ENCODE measurements around the gene DNAH14.

DNAH14 gene

GRCh38 chr1:225435957-225436392 is 506.5 kb downstream of the DNAH14 start:
- DNase-seq = no peak

GRCh38 chr1:225437710-225438437 is 508.4 kb downstream of the DNAH14 start:
- DNase-seq = no peak

GRCh38 chr1:225440380-225441221 is 511.1 kb downstream of the DNAH14 start:
- DNase-seq = no peak

GRCh38 chr1:225441314-225442122 is 512.0 kb downstream of the DNAH14 start:
- DNase-seq = no peak

GRCh38 chr1:225442123-225442505 is 512.6 kb downstream of the DNAH14 start:
- no peak for DNase-seq

GRCh38 chr1:225445639-225446594 is 516.4 kb downstream of the DNAH14 start:
- no peak for DNase-seq

GRCh38 chr1:225446595-225446960 is 517.1 kb downstream of the DNAH14 start:
- no peak for DNase-seq

- no peak for DNase-seq
These were observed 517.6 kb downstream of the DNAH14 start for GRCh38 chr1:225446981-225447615.

- no peak for DNase-seq
These were observed 518.2 kb downstream of the DNAH14 start for GRCh38 chr1:225447650-225448089.

GRCh38 chr1:225448146-225448805 is 518.8 kb downstream of the DNAH14 start:
- DNase-seq = no peak

Measured in activated T-cell treated with anti-CD3 and anti-CD28 coated beads, Interleukin-2, amount 50 U/mL, for 1 hour (primary cell).